HepG2 (cell line): ENCODE data around the gene ZNF416. TPM values are rescaled to one million over a fixed set of nuclear protein-coding genes. Genes with fewer than 3 reads are reported as not detected.

Source experiments
- EHMT2 ChIP-seq: fragments of 200-600 bp; sonication (generic); IDR thresholded peaks from 2 replicates; pipeline ENCODE4 v1.7.0; 2017; ENCODE audit warnings: antibody characterized with exemption, low read depth, low read length, borderline replicate concordance
- ERF ChIP-seq: IDR thresholded peaks from 2 replicates; pipeline ENCODE4 v1.6.1; 2018; ENCODE audit warnings: missing biosample characterization, missing genetic modification reagents
- MTA3 ChIP-seq: sonication (generic); formaldehyde crosslinking; IDR thresholded peaks from 2 replicates; pipeline ENCODE4 v1.4.0; 2020; ENCODE audit warnings: missing genetic modification reagents
- NFE2L2 ChIP-seq: fragments of 150-350 bp; IDR thresholded peaks from 2 replicates; pipeline ENCODE4 v1.6.1; 2014; ENCODE audit warnings: low read length
- NPAS2 ChIP-seq: sonication (generic); formaldehyde crosslinking; IDR thresholded peaks from 2 replicates; pipeline ENCODE4 v1.8.0; 2022; ENCODE audit warnings: mild to moderate bottlenecking, missing genetic modification reagents, borderline replicate concordance
- RBM39 ChIP-seq: fragments of 200-400 bp; formaldehyde crosslinking; IDR thresholded peaks from one replicate; pipeline ENCODE4 v1.6.1; 2018; ENCODE audit warnings: antibody characterized with exemption, mild to moderate bottlenecking, low read depth, low read length; ENCODE audit not compliant: poor library complexity, severe bottlenecking
- SNAPC4 ChIP-seq: sonication (generic); formaldehyde crosslinking; IDR thresholded peaks from 2 replicates; pipeline ENCODE4 v1.4.0; 2020; ENCODE audit warnings: mild to moderate bottlenecking, missing genetic modification reagents
- TAF1 ChIP-seq: sonication (generic); formaldehyde crosslinking; IDR thresholded peaks from 2 replicates; pipeline ENCODE4 v1.4.0; 2020; ENCODE audit warnings: missing genetic modification reagents
- TERF1 ChIP-seq: sonication (generic); formaldehyde crosslinking; IDR thresholded peaks from 2 replicates; pipeline ENCODE4 v1.8.0; 2022; ENCODE audit warnings: mild to moderate bottlenecking, missing genetic modification reagents, moderate library complexity
- WIZ ChIP-seq: sonication (generic); formaldehyde crosslinking; IDR thresholded peaks from 2 replicates; pipeline ENCODE4 v1.5.1; 2020; ENCODE audit warnings: mild to moderate bottlenecking, missing genetic modification reagents
- ZBTB34 ChIP-seq: sonication (generic); formaldehyde crosslinking; IDR thresholded peaks from 2 replicates; pipeline ENCODE4 v1.8.0; 2022; ENCODE audit warnings: mild to moderate bottlenecking, missing genetic modification reagents
- ZNF143 ChIP-seq: sonication (generic); formaldehyde crosslinking; IDR thresholded peaks from 2 replicates; pipeline ENCODE4 v1.4.0; 2020; ENCODE audit warnings: missing genetic modification reagents
- ZNF451 ChIP-seq: sonication (generic); formaldehyde crosslinking; IDR thresholded peaks from 2 replicates; pipeline ENCODE4 v1.5.0; 2020; ENCODE audit warnings: mild to moderate bottlenecking, missing genetic modification reagents
- ZNF550 ChIP-seq: sonication (generic); formaldehyde crosslinking; IDR thresholded peaks from 2 replicates; pipeline ENCODE4 v1.4.0; 2020; ENCODE audit warnings: mild to moderate bottlenecking, missing genetic modification reagents, borderline replicate concordance
- ZNF552 ChIP-seq: sonication (generic); formaldehyde crosslinking; IDR thresholded peaks from 2 replicates; pipeline ENCODE4 v1.9.0; 2022; ENCODE audit warnings: missing genetic modification reagents, mild to moderate bottlenecking, borderline replicate concordance
- ZNF597 ChIP-seq: sonication (generic); formaldehyde crosslinking; IDR thresholded peaks from 2 replicates; pipeline ENCODE4 v1.5.0; 2020; ENCODE audit warnings: missing genetic modification reagents
- ZNF770 ChIP-seq: sonication (generic); formaldehyde crosslinking; IDR thresholded peaks from 2 replicates; pipeline ENCODE4 v1.5.0; 2020; ENCODE audit warnings: mild to moderate bottlenecking, missing genetic modification reagents
- ZNF781 ChIP-seq: sonication (generic); formaldehyde crosslinking; IDR thresholded peaks from 2 replicates; pipeline ENCODE4 v1.5.1; 2020; ENCODE audit warnings: borderline replicate concordance, mild to moderate bottlenecking, missing genetic modification reagents; ENCODE audit errors: not compliant biosample characterization
- ZNF850 ChIP-seq: sonication (generic); formaldehyde crosslinking; conservative IDR thresholded peaks from 2 replicates; pipeline ENCODE4 v1.9.0; 2021; ENCODE audit warnings: mild to moderate bottlenecking, missing genetic modification reagents
- polyA plus RNA-seq, 8 experiments: library from polyadenylated mRNA; depleted of rRNA in 3 of 8; stranded (reverse) in 7 of 8; unstranded in 1 of 8; fragments of >200 nt; fragmentation: Illumina TruSeq in 4 of 8; extraction: Trizol in 4 of 8; gene quantifications; 2 replicates each; pipeline versions ENCODE4 v1.2.1 to v1.2.3, GENCODE V29; 2011 to 2016; ENCODE audit warnings: low read depth in 4 of 8, missing spikeins in 1 of 8, mixed read lengths in 1 of 8; ENCODE audit not compliant: insufficient read depth in 1 of 8
- total RNA-seq, 5 experiments: library from RNA; depleted of rRNA; stranded (reverse); fragments of >200 nt; fragmentation: Illumina TruSeq; extraction: Trizol; gene quantifications; 2 replicates each; pipeline ENCODE4 v1.2.3, GENCODE V29; 2016; ENCODE audit warnings: low read depth in 1 of 5

ZNF416 gene
- total and polyA plus RNA-seq, 2 of the 13 experiments (the other 11 are each of a cell fraction or from before 2014, with no cell fraction given): 1.5 to 5.3 TPM

GRCh38 chr19:57599761-57600383 lies 21.2 kb upstream of the ZNF416 start, which contains the start of gene ZNF530 (continued):
- TF ChIP-seq ZNF770 (CRISPR knock-in tag): no peak
- TF ChIP-seq ZNF550 (CRISPR knock-in tag): no peak
- TF ChIP-seq NFE2L2: no peak
- TF ChIP-seq ZBTB34 (CRISPR knock-in tag): no peak
- no peak for TF ChIP-seq ZNF451 (CRISPR knock-in tag)
- TF ChIP-seq ZNF850 (CRISPR knock-in tag): no peak
- TF ChIP-seq WIZ (CRISPR knock-in tag): no peak; the same call in 1 of the 2 replicates
- no peak for TF ChIP-seq ZNF552
- TF ChIP-seq NPAS2 (CRISPR knock-in tag): no peak
- TF ChIP-seq MTA3 (CRISPR knock-in tag): no peak
- no peak for TF ChIP-seq TERF1 (CRISPR knock-in tag)
- peak; percentile 99 for TF ChIP-seq ZNF143 (CRISPR knock-in tag)
- no peak for TF ChIP-seq ZNF597 (CRISPR knock-in tag)
- no peak for TF ChIP-seq ERF
- no peak for TF ChIP-seq EHMT2
- no peak for TF ChIP-seq SNAPC4
- TF ChIP-seq ZNF781 (CRISPR knock-in tag): peak; percentile 40
- no peak for TF ChIP-seq RBM39
- peak; percentile 59; the same call in 1 of the 2 replicates for TF ChIP-seq TAF1 (CRISPR knock-in tag)
